Mesenteric fat pad (tissue), 1 donor: ENCODE data around the gene BLOC1S1. TPM values are rescaled to one million over a fixed set of nuclear protein-coding genes. Genes with fewer than 3 reads are reported as not detected.
A peak's percentile ranks its signal among the peaks of the same experiment; 100 is the strongest.

Experiments
- DNase-seq: peaks from one replicate; pipeline ENCODE4 v3.0.0-alpha.2; 2020; ENCODE audit warnings: low spot score
- long read RNA-seq: library from polyadenylated mRNA; unstranded; transcript quantifications from one replicate; pipeline ENCODE4 v2.0.0, GENCODE V29; 2020
- total RNA-seq: library from RNA; stranded (reverse); fragmentation: NEBNext Ultra II Directional; extraction: Animal tissue kit (Norgen Biotek cat#: 25700); gene quantifications from one replicate; pipeline ENCODE4 v1.2.1, GENCODE V29; 2021
- donor health status: DM: yes; HTN: yes; CAD: no.

Gene BLOC1S1
- 136 TPM for total RNA-seq
- long read RNA-seq, transcript BLOC1S1-204 (3 exons, 1,229 nt) = minor isoform, 9 of 26 reads
- long read RNA-seq, transcript BLOC1S1-203 (4 exons, 571 nt) = major isoform, 10 of 26 reads
- long read RNA-seq, partial matches to known transcripts = 2 of 26 reads
- long read RNA-seq, other reads (novel, unspliced or antisense) = 3 of 26 reads

- DNase-seq = peak; percentile 97
Measured at GRCh38 chr12:55715833-55716581, at the start of gene BLOC1S1. TSS of gene BLOC1S1 (plus strand) at chr12:55716046. CDS start at chr12:55716052, 6 bp downstream.

GRCh38 chr12:55666508-55666907, 49.3 kb upstream of the BLOC1S1 start:
- no peak for DNase-seq

DNA sequence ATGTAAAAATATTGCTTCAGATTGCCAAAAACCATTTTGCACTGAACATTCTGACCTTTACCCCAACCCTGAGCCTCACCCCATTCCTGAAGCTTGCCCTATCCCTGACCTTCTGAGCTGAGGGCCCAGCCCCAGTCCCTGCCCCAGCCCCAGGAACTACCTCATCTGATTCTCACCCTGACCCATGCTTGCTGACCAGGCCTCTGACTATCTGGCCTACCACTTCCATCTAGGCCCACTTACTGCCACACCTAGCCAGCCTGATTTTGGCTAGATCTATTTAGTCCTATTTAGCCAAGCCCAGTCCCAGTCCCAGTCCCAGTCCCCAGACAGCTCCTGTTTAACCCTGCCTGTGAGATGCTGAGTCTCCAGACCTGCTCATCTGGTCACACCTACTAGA, 45.6 kb upstream of the BLOC1S1 start:
- DNase-seq = no peak

GRCh38 chr12:55671746-55672145, 44.1 kb upstream of the BLOC1S1 start:
- no peak for DNase-seq

GRCh38 chr12:55673638-55674037, 42.2 kb upstream of the BLOC1S1 start:
- DNase-seq = no peak

DNA sequence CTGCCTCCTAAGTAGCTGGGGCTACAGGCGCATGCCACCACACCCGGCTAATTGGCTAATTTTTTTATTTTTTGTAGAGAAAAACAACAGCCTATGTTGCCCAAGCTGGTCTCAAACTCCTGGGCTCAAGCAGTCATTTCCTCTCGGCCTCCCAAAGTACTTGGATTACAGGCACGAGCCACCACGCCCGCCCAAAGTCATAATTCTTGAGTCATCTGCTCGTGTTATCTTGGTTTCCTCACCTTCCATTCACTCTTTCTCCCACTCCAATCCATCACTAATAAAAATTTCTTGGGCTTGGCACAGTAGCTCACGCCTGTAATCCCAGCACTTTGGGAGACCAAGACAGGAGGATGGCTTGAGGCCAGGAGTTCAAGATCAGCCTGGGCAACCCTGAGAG, 40.2 kb upstream of the BLOC1S1 start:
- DNase-seq = no peak

- DNase-seq = no peak
Measured at GRCh38 chr12:55676707-55677106, 39.1 kb upstream of the BLOC1S1 start.

GRCh38 chr12:55679691-55680090, 36.2 kb upstream of the BLOC1S1 start:
- DNase-seq = peak; percentile 49

- peak; percentile 89 for DNase-seq
Measured at GRCh38 chr12:55681142-55682077, 34.4 kb upstream of the BLOC1S1 start.

DNA sequence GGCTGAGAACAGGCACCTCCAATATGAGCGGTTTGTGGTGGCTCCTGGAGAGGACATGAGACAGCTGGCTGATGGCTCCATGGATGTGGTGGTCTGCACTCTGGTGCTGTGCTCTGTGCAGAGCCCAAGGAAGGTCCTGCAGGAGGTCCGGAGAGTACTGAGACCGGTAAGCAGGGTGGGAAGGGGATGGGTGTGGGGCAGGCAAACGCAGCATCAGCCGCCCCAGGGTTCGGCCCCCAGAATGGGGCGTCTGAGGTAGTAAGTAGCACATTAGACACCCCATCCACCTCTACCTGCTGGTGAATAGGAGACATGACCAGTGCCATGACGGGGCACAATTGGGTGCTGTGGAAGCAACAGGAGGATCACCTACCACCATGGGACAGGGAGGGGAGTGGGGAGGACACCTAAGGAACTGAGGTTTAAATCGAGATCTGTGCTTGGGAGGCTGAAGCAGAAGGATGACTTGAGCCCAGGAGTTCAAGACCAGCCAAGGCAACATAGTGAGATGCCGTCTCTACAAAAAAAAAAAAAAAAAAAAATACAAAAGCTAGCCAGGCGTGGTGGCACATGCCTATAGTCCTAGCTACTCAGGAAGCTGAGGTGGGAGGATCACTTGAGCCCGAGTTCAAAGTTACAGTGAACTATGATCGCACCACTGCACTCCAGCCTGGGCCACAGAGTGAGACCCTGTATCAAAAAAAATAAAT, 33.6 kb upstream of the BLOC1S1 start:
- peak; percentile 60 for DNase-seq

DNA sequence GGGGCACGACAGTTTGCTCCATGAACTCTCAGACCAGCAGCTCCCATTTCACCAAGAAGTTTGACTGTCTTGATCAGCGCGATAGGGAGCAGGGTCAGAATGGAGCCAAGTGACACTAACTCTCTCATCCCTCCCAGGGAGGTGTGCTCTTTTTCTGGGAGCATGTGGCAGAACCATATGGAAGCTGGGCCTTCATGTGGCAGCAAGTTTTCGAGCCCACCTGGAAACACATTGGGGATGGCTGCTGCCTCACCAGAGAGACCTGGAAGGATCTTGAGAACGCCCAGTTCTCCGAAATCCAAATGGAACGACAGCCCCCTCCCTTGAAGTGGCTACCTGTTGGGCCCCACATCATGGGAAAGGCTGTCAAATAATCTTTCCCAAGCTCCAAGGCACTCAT, 32.2 kb upstream of the BLOC1S1 start:
- DNase-seq = peak; percentile 22

DNA sequence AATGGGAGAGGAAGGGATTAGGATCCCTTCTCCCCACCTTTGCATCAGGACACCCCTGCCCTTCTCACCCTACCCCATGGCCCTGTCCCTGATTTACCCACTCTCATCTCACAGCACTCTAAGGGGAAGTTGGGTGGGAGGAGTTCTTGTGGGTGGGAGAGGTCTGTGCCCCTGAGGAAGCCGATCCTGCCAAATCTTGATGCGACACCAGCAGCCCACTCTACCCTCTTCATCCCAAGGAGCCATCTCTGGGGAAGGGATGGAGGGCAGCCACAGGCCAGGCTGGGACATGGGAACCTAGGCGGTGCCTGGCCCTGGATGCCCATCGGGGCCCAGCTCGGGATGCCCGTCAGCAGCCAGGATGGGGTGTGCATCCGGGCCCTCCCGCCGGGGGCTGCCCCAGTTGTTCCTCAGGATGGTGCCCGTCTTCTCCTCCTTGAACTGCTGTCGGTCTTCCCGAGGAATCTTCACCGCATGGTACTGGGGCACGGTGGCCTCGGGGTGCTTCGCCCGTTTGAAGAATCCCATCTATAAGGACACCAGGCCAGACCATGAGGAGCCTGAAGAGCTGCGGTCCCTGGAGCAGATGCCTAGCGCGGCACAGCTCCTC, 31.0 kb upstream of the BLOC1S1 start:
- DNase-seq = peak; percentile 81

GRCh38 chr12:55685671-55686070, 30.2 kb upstream of the BLOC1S1 start:
- DNase-seq = no peak

GRCh38 chr12:55686366-55687010, 29.4 kb upstream of the BLOC1S1 start:
- no peak for DNase-seq

DNA sequence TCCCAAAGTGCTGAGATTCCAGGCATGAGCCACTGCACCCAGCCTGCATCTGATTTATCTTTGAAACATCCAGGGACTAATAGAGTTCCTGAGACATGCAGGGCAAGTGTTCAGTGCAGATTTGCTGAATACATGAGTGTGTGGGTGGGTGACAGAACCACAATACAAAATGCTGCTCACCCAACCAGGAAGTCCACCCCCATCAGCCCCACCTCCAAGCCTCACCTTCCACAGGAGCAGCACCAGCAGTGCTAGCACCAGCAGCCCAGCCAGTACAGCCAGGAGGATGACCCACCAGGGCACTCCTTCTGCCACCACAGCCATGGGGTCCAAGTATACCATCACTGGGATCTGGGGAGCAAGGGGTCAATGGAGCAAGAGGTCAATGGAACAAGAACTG, 28.1 kb upstream of the BLOC1S1 start:
- DNase-seq = no peak

DNA sequence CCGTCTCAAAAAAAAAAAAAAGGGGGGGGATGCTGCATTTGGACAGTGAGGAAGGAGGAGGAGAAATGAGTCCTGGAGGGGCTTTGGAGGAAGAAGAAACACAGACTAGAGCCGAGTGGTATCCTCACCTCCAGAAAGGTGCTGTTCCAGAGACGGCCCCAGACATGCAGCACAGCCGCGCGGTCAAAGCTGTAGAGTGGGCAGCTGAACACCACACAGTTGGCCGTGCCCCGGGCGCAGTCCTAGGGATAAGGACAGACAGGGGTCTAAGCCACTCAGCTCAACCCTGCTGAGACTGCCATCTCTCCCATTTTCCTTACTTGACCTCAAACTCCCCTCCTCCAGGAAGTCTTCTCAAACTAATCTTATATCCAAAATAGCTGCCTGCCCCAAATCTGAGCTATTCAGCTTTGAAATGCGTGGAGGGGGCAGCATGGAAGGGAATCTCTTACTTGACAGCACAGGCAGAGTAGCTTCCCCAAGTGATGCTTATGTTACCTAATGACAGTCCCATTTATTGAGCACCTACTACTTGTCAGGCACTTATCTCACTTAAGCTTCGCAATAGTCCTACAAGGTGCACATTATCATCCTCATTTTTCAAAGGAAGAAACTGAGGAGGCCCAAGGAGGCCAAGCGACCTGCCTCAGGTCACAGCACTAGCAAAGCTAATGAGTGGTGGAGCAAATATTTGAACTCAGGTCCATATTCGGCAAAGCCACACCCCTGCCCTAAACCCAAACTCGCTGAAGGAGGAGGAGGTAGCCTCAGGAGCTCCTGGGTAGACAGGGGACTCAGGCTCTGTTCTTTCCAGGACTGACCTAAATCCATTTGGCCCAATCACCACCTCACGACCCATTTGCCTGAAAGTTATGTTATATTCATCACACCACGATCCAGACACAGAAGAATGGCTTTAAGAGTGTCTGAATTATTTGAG, 26.9 kb upstream of the BLOC1S1 start:
- peak; percentile 60 for DNase-seq

DNA sequence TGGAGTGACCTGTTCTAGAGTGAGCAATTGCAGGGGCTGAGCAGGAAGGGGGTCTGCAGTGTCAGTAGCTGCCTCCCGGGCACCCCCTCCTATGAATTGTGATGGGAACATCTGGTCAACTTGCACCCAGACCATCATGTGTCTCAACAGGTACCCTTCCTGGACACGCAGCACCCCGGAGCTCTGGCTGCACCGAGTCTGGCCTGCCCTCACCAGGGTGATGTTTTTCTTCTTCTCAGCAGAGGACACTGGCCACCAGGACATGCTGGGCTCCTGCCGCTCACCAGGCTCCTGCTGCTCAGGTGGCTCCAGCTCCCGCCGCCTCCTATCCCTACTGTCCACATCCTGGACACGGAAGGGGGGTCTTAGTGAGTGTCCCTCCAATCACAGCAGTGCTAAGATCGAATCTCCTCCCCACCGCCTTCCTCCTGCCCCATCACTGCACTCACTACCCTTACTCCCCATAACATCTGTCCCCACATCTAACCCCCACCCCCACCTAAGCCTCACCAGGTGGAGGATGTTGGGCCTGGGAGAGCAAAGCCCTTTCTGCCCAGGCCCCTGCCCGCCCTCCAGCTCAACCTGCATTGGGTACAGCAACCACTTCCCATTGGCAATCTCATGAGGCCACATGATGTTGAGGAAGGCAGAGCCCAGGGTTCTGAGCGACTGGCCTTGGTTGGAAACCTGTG, 23.1 kb upstream of the BLOC1S1 start:
- peak; percentile 64 for DNase-seq
